ENCODE data around the gene DHODH. TPM values are rescaled to one million over a fixed set of nuclear protein-coding genes. Genes with fewer than 3 reads are reported as not detected.
"Not testable (repeated sequence)": the region's sequence is repeated elsewhere in the genome, so short reads cannot be mapped to it uniquely, and the experiment has no call there.

The DHODH gene
- total and polyA plus RNA-seq, 4 donors, result 14.4 to 150 (median 79.4) TPM

GRCh38 chr16:71986131-71986530 is 22.4 kb upstream of the DHODH start:
- 63% methylated on average over 4 of the region's 4 CpGs for WGBS
- no peak overlapping the region for H3K4me3 ChIP-seq (ENCODE audit: low read depth in 1 of 3, low read length in 3 of 3)
- H3K27me3 ChIP-seq (ENCODE audit: control insufficient read depth in 4 of 4, insufficient read depth in 4 of 4, low read length in 3 of 4), result no peaks in the 10 kb centered on the region
- H3K27ac ChIP-seq (ENCODE audit: low read depth in 1 of 2, low read length in 2 of 2), result no peak overlapping the region
- no peaks in the 10 kb centered on the region for H3K9me3 ChIP-seq (ENCODE audit: control insufficient read depth in 4 of 4, low read length in 3 of 4)
- no peaks in the 10 kb centered on the region for H3K36me3 ChIP-seq (ENCODE audit: control insufficient read depth in 4 of 4, insufficient read depth in 3 of 4, low read depth in 1 of 4, low read length in 3 of 4)
- TF ChIP-seq SP1 (IDR thresholded peaks at IDR 0.05) (no peak), NR2F2 (IDR thresholded peaks at IDR 0.05) (no peak), HNF4A (conservative IDR thresholded peaks at IDR 0.05) (no peak), REST (IDR thresholded peaks at IDR 0.05) (no peak), JUND (IDR thresholded peaks at IDR 0.05) (no peak), YY1 (IDR thresholded peaks at IDR 0.05) (no peak), EGR1 (IDR thresholded peaks at IDR 0.05; ENCODE audit: low read depth in 2 of 2) (no peak), GABPA (IDR thresholded peaks at IDR 0.05 in 1 of 2, conservative IDR thresholded peaks at IDR 0.05 in 1 of 2) (no peak)
- TF ChIP-seq, protein P1, sequence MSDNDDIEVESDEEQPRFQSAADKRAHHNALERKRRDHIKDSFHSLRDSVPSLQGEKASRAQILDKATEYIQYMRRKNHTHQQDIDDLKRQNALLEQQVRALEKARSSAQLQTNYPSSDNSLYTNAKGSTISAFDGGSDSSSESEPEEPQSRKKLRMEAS (IDR thresholded peaks at IDR 0.05), result no peak
- no peak overlapping the region for H3K9ac ChIP-seq (ENCODE audit: low read depth in 1 of 2, low read length in 2 of 2)
- H3K4me1 ChIP-seq (ENCODE audit: control insufficient read depth in 4 of 4, insufficient read depth in 4 of 4, low read length in 3 of 4), result peaks cover 0 to 5% (median 0%) of the 10 kb centered on the region in 4 donors
- no peak for DNase-seq (ENCODE audit: low spot score)

- TF ChIP-seq EGR1 (IDR thresholded peaks at IDR 0.05; ENCODE audit: low read depth in 2 of 2), result no peak
- TF ChIP-seq, protein P1 (IDR thresholded peaks at IDR 0.05), result no peak
- TF ChIP-seq FOXA2 (IDR thresholded peaks at IDR 0.05), result no peak
- TF ChIP-seq RAD21 (IDR thresholded peaks at IDR 0.05), result no peak
- TF ChIP-seq, protein P2, sequence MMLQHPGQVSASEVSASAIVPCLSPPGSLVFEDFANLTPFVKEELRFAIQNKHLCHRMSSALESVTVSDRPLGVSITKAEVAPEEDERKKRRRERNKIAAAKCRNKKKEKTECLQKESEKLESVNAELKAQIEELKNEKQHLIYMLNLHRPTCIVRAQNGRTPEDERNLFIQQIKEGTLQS (IDR thresholded peaks at IDR 0.05), result no peak
- no peak for TF ChIP-seq NR2F2 (IDR thresholded peaks at IDR 0.05)
- TF ChIP-seq JUND (IDR thresholded peaks at IDR 0.05), result no peak
- peaks cover 0 to 5% (median 0%) of the 10 kb centered on the region in 4 donors for H3K4me1 ChIP-seq (ENCODE audit: control insufficient read depth in 4 of 4, insufficient read depth in 4 of 4, low read length in 3 of 4)
- no peaks in the 10 kb centered on the region for H3K9me3 ChIP-seq (ENCODE audit: control insufficient read depth in 4 of 4, low read length in 3 of 4)
- H3K36me3 ChIP-seq (ENCODE audit: control insufficient read depth in 4 of 4, insufficient read depth in 3 of 4, low read depth in 1 of 4, low read length in 3 of 4), result no peaks in the 10 kb centered on the region
- DNase-seq (ENCODE audit: low spot score), result no peak
- H3K9ac ChIP-seq (ENCODE audit: low read depth in 1 of 2, low read length in 2 of 2), result no peak overlapping the region
- no peak overlapping the region for H3K27ac ChIP-seq (ENCODE audit: low read depth in 1 of 2, low read length in 2 of 2)
- no peak overlapping the region for H3K4me3 ChIP-seq (ENCODE audit: low read depth in 1 of 3, low read length in 3 of 3)
- H3K27me3 ChIP-seq (ENCODE audit: control insufficient read depth in 4 of 4, insufficient read depth in 4 of 4, low read length in 3 of 4), result no peaks in the 10 kb centered on the region
- WGBS, result 59% methylated on average over 5 of the region's 5 CpGs
Observed at GRCh38 chr16:71995038-71995437, 13.5 kb upstream of the DHODH start.

GRCh38 chr16:71997578-71997977 is 11.0 kb upstream of the DHODH start:
- not testable (repeated sequence) for H3K27me3 ChIP-seq (ENCODE audit: control insufficient read depth in 4 of 4, insufficient read depth in 4 of 4, low read length in 3 of 4); H3K36me3 ChIP-seq (ENCODE audit: control insufficient read depth in 4 of 4, insufficient read depth in 3 of 4, low read depth in 1 of 4, low read length in 3 of 4); H3K4me1 ChIP-seq (ENCODE audit: control insufficient read depth in 4 of 4, insufficient read depth in 4 of 4, low read length in 3 of 4); H3K9me3 ChIP-seq (ENCODE audit: control insufficient read depth in 4 of 4, low read length in 3 of 4); H3K27ac ChIP-seq (ENCODE audit: low read depth in 1 of 2, low read length in 2 of 2); H3K4me3 ChIP-seq (ENCODE audit: low read depth in 1 of 3, low read length in 3 of 3); DNase-seq (ENCODE audit: low spot score); H3K9ac ChIP-seq (ENCODE audit: low read depth in 1 of 2, low read length in 2 of 2)
- WGBS, result 95% methylated on average over 9 of the region's 9 CpGs

All from liver (tissue), 9 donors.